Caco-2 (cell line): Measurements from ENCODE around the gene SMS. TPM values are rescaled to one million over a fixed set of nuclear protein-coding genes. Genes with fewer than 3 reads are reported as not detected.
A peak's percentile ranks its signal among the peaks of the same experiment; 100 is the strongest.

ENCODE experiments used
- BruUV-seq: library from RNA; stranded (reverse); fragments of 400-500 nt; replicated peaks from 2 replicates; lab custom pipeline; 2021; lab: Mats Ljungman, UMichigan
- CTCF ChIA-PET: fragments of 300-600 bp; sonication (Branson Sonifier 250); formaldehyde crosslinking; loops from one replicate; lab custom pipeline; 2022; ENCODE audit warnings: antibody characterized with exemption; lab: Charles Lee
- POLR2A ChIA-PET: fragments of 300-600 bp; sonication (Branson Sonifier 250); formaldehyde crosslinking; loops from one replicate; lab custom pipeline; 2022; ENCODE audit warnings: antibody characterized with exemption; lab: Charles Lee
- DNase-seq, 2 experiments: peaks; one replicate each; pipeline versions ENCODE4 v3.0.0 to v3.0.0-alpha.2; 2020 to 2022
- H3K27me3 ChIP-seq: replicated peaks from 2 replicates; pipeline ENCODE4 v1.6.0; 2011; ENCODE audit warnings: low read length; ENCODE audit not compliant: control insufficient read depth, insufficient read depth
- H3K36me3 ChIP-seq: 2 replicates; pipeline ENCODE4 v1.5.1; 2011; ENCODE audit warnings: low read length; ENCODE audit not compliant: control insufficient read depth, insufficient read depth
- H3K4me1 ChIP-seq: fragments of 250-450 bp; sonication (Bioruptor Pico); 2 replicates; pipeline ENCODE4 v1.5.1; 2020; ENCODE audit warnings: mild to moderate bottlenecking
- H3K4me3 ChIP-seq: 2 replicates; pipeline ENCODE4 v1.5.1; 2011; ENCODE audit warnings: low read depth, mild to moderate bottlenecking, control low read depth, low read length
- H3K9me3 ChIP-seq: fragments of 250-450 bp; sonication (Bioruptor Pico); 2 replicates; pipeline ENCODE4 v1.5.1; 2020; ENCODE audit warnings: mild to moderate bottlenecking, moderate library complexity
- H3K27ac Mint-ChIP-seq: one replicate; pipeline ENCODE4 v1.8.0; 2022; ENCODE audit warnings: mixed read lengths; ENCODE audit not compliant: unreplicated experiment
- H3K27me3 Mint-ChIP-seq: one replicate; pipeline ENCODE4 v1.8.0; 2022; ENCODE audit warnings: mixed read lengths; ENCODE audit not compliant: insufficient read depth, unreplicated experiment
- H3K36me3 Mint-ChIP-seq: one replicate; pipeline ENCODE4 v1.8.0; 2022; ENCODE audit warnings: mild to moderate bottlenecking, mixed read lengths; ENCODE audit not compliant: insufficient read depth, unreplicated experiment
- H3K4me1 Mint-ChIP-seq: one replicate; pipeline ENCODE4 v1.8.0; 2022; ENCODE audit warnings: low read depth, mixed read lengths; ENCODE audit not compliant: unreplicated experiment
- H3K4me3 Mint-ChIP-seq: one replicate; pipeline ENCODE4 v1.8.0; 2022; ENCODE audit warnings: mild to moderate bottlenecking, moderate library complexity, mixed read lengths; ENCODE audit not compliant: unreplicated experiment
- H3K9me3 Mint-ChIP-seq: one replicate; pipeline ENCODE4 v1.8.0; 2022; ENCODE audit warnings: mixed read lengths; ENCODE audit not compliant: unreplicated experiment
- intact Hi-C: fragments of 100-400 bp; cut with micrococcal nuclease; formaldehyde crosslinking; loops from one replicate; pipeline ENCODE4 v1.10.0; 2022; ENCODE audit not compliant: unreplicated experiment
- total RNA-seq: library from RNA; stranded (reverse); gene quantifications from 2 replicates; pipeline ENCODE4 v1.2.3, GENCODE V29; 2022
- TF ChIP-seq, protein P1 (sequence below), 2 experiments: fragments of 200-600 bp in 1 of 2; IDR thresholded peaks; 1 replicate in 1 of 2; 2 replicates in 1 of 2; pipeline versions ENCODE4 v1.5.1 to v1.8.0; 2011 to 2022; ENCODE audit warnings: antibody characterized with exemption in 1 of 2, control low read depth in 1 of 2, inconsistent platforms in 1 of 2, low read depth in 1 of 2, low read length in 1 of 2, mild to moderate bottlenecking in 1 of 2, moderate library complexity in 1 of 2; ENCODE audit not compliant: insufficient read depth in 1 of 2, severe bottlenecking in 1 of 2, unreplicated experiment in 1 of 2

SMS gene
- total RNA-seq, 1 experiment from 2014 or later: 158 TPM

DNA sequence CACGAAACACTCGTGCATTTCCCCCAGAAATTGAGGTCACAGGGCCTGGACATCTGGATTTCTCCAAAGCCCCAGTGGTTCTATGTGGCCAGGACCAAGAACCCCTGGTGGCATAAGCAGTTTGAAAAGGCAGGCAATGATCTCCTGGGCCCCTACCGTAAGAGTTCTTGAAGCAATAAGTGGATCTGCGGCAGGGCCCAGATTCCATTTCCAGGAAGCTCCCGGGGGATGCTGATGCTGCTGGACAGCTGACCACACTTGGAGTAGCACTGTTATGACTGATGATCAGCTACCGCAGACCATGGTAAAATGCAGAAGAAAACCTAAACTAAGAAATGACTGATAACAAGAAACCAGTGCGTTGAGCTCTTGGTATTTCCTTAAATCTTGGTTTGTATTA, 27.8 kb downstream of the SMS start:
- POLR2A ChIA-PET: no interaction called here
- TF ChIP-seq, protein P1, sequence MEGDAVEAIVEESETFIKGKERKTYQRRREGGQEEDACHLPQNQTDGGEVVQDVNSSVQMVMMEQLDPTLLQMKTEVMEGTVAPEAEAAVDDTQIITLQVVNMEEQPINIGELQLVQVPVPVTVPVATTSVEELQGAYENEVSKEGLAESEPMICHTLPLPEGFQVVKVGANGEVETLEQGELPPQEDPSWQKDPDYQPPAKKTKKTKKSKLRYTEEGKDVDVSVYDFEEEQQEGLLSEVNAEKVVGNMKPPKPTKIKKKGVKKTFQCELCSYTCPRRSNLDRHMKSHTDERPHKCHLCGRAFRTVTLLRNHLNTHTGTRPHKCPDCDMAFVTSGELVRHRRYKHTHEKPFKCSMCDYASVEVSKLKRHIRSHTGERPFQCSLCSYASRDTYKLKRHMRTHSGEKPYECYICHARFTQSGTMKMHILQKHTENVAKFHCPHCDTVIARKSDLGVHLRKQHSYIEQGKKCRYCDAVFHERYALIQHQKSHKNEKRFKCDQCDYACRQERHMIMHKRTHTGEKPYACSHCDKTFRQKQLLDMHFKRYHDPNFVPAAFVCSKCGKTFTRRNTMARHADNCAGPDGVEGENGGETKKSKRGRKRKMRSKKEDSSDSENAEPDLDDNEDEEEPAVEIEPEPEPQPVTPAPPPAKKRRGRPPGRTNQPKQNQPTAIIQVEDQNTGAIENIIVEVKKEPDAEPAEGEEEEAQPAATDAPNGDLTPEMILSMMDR (IDR thresholded peaks at IDR 0.05; ENCODE audit: insufficient read depth in 1 of 2, low read depth in 1 of 2, low read length in 1 of 2, severe bottlenecking in 1 of 2, unreplicated experiment in 1 of 2): no peak
- no peak overlapping the region for H3K4me3 ChIP-seq
- Mint-ChIP-seq H3K4me1 (peaks cover 8% of the 10 kb centered on the region), H3K4me3 (no peak overlapping the region), H3K27me3 (no peaks in the 10 kb centered on the region), H3K9me3 (no peaks in the 10 kb centered on the region), H3K27ac (no peak overlapping the region), H3K36me3 (peaks cover 52% of the 10 kb centered on the region)
- H3K36me3 ChIP-seq: no peaks in the 10 kb centered on the region
- intact Hi-C loops: no loop called here
- H3K27me3 ChIP-seq: no peaks in the 10 kb centered on the region
- no peaks in the 10 kb centered on the region for H3K9me3 ChIP-seq
- BruUV-seq: no TSS peak
- H3K4me1 ChIP-seq: peaks cover 5% of the 10 kb centered on the region
- no peak for DNase-seq
- CTCF ChIA-PET: no interaction called here

DNA sequence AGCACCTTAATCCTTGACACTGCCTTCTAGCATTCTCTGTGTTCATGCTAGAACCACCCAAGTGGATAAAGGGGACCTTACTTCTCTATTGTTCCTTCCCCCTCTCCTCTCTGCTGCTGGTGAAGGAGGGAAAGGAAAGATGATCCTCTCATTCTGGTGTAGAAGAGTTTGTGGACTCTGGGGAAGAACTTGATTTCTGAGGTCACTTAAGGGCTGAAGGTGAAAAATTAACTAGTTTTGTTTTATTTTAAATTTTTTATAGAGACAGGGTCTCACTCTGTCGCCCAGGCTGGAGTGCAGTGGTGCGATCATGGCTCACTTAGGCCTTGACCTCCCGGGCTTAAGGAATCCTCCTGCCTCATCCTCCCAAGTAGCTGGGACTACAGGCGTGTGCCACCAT, 29.8 kb downstream of the SMS start:
- H3K4me3 Mint-ChIP-seq: no peak overlapping the region
- intact Hi-C loops: no loop called here
- BruUV-seq: no TSS peak
- ChIA-PET POLR2A (no interaction called here), CTCF (no interaction called here)
- Histone ChIP-seq H3K4me1 (peaks cover 18% of the 10 kb centered on the region), H3K4me3 (no peak overlapping the region), H3K36me3 (no peaks in the 10 kb centered on the region), H3K9me3 (no peaks in the 10 kb centered on the region), H3K27me3 (no peaks in the 10 kb centered on the region)
- H3K27me3 Mint-ChIP-seq: no peaks in the 10 kb centered on the region
- TF ChIP-seq, protein P1 (IDR thresholded peaks at IDR 0.05; ENCODE audit: insufficient read depth in 1 of 2, low read depth in 1 of 2, low read length in 1 of 2, severe bottlenecking in 1 of 2, unreplicated experiment in 1 of 2): no peak
- no peak for DNase-seq
- H3K27ac Mint-ChIP-seq: no peak overlapping the region
- no peaks in the 10 kb centered on the region for H3K9me3 Mint-ChIP-seq
- H3K36me3 Mint-ChIP-seq: peaks cover 59% of the 10 kb centered on the region
- H3K4me1 Mint-ChIP-seq: peaks cover 20% of the 10 kb centered on the region

DNA sequence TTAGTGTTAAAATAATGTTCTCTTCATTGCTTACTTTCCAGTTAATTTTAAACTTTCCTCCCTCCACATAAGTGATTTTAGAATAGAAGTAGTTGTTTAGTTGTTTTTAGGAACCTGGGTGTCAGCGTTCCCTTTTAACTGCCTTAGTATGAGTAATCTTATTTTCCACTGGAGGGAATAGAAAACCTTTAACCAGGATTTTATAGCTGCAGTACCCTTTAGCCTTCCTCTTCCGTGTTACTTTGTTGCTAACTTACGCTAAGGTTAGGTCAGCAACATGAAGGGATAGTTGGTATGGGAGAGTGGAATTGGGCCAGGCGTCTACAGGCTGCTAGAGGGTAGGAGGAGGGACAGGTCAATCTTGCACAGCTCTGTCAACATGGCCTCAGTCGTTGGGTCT, 31.5 kb downstream of the SMS start:
- Mint-ChIP-seq H3K9me3 (no peaks in the 10 kb centered on the region), H3K4me3 (no peak overlapping the region), H3K27ac (peak overlapping the region; percentile 39), H3K4me1 (peaks cover 20% of the 10 kb centered on the region), H3K27me3 (no peaks in the 10 kb centered on the region), H3K36me3 (peaks cover 65% of the 10 kb centered on the region)
- TF ChIP-seq, protein P1 (IDR thresholded peaks at IDR 0.05; ENCODE audit: insufficient read depth in 1 of 2, low read depth in 1 of 2, low read length in 1 of 2, severe bottlenecking in 1 of 2, unreplicated experiment in 1 of 2): no peak
- ChIA-PET CTCF (interaction anchor here (2.0 kb wide), 1 partner anchor 13 kb away, joined by 7 read pairs; no protein-coding TSS in a partner anchor), POLR2A (interaction anchor here (0.6 kb wide), 1 partner anchor 31 kb away, joined by 3 read pairs; no protein-coding TSS in a partner anchor)
- BruUV-seq: no TSS peak
- Histone ChIP-seq H3K27me3 (no peaks in the 10 kb centered on the region), H3K4me1 (peaks cover 18% of the 10 kb centered on the region), H3K4me3 (no peak overlapping the region), H3K36me3 (no peaks in the 10 kb centered on the region), H3K9me3 (no peaks in the 10 kb centered on the region)
- intact Hi-C loops: no loop called here
- no peak for DNase-seq
